A204.1 (cell line): ENCODE data around the gene C5orf47.

Source experiments
- FAIRE-seq: peaks from 2 replicates; lab custom pipeline; 2012; peaks lifted over from hg19 to GRCh38; lab: Jason Lieb, UNC

Gene C5orf47

DNA sequence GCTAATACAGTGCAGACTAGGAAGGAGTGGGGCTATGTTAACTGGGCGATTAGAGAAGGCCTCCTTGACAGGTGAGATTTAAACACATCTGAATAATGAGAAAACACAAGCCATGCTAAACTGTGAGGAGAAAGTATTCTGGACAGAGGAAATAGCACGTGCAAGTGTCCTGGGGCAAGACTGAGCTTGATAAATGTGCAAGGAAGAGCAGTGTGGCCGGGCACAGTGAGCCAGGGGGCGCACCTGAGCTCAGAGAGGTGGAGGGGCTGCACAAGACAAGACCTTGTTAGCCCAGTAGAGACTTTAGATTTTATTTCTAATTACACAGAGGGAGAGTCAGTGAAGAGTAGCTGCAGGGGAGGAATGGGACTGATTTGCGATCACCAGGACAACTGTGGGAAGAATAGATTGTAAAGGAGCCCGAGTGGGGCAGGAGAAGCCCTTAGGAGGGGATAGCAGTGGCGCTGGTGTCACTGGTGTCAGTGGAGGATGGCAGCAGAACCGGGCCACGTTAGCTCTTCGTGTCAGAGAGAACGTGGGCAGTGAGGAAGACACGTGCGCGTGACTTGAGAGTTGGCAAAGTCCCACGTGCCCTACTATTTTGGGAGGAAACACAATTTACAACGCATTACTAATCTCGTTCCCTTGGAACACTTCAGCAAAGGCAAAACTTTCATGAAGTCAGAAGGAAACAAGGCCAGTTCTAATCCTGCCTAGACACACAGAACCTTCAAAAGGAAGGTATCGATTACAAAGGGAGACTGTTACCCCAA lies 17.9 kb upstream of the C5orf47 start:
- FAIRE-seq = no peak

DNA sequence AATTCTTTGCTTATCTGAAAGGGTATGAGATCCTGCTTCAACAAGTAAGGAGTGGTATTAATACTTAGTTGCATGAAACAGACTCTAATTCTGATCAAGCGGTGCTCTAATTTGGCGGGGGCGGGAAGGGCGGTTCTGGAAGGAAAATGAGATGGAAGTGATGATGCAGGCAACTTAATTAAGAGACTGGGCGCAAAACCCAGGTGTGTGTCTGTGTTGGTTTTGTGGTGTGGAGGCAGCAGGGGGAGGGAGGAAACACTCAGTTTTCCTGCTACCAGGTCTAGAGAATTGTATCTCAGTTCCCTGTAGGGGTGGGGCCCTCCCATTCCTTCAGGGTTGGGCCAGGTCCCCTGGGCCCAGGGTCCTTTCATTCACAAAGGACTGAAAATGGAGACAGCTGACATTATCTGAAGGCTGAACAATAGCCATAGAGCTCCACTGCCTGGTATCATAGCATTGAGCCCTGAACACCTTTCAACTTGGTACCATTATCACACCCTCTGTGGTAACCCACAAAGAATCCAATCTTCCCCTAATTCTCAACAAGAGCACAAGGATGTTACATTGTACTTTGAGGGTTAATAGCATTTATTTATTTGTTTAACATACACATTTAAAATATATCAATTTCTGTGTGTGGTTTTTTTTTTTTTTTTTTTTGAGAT lies 17.2 kb upstream of the C5orf47 start:
- no peak for FAIRE-seq

DNA sequence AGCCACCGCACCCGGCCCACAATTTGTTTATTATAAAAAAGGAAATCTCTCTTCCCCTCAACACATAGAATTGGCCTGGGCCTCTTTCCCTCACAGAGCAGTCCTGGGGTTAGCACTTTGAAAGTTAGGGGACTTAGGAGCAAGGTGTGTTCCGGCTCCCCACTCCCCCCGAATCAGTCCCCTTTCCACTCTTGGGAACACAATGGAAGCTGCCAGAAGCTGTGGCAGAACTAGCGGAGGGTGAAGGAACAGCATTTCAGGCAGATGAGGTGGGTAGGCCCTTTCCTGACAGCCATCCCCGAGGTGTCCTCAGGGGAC lies 16.4 kb upstream of the C5orf47 start:
- FAIRE-seq = no peak

DNA sequence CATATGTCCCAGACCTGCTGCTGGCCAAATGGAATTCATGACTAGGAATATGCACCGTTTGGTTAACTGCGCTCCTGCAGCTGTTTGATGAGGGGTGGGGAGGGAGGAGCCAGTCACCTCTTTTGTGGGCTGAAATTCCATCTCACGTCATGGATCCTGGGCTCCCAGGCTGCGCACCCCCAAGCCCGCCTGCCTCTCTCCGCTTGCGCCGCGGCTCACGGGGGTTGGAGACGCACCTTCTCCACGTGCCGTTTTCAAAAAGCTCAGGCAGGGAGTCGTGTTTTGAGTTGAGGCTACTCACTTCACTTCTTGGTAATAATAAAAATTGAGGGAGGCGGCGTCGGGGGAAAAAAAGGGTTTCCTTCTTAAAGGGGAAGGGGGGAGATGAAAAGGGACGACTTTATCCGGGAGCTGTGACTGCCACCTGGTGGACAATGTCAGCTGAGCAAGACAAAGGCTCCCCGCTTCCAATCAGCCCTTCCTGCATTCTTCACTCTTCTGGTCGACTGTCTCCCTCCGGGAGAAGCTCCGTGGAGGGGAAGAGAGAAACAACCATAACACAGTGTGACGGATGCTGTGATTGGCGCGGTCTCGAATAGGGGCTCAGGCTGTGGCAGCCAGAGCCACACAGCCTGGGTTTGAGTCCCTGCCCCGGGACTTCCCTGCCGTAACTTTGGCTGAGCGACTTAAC lies 15.9 kb upstream of the C5orf47 start:
- FAIRE-seq = no peak

DNA sequence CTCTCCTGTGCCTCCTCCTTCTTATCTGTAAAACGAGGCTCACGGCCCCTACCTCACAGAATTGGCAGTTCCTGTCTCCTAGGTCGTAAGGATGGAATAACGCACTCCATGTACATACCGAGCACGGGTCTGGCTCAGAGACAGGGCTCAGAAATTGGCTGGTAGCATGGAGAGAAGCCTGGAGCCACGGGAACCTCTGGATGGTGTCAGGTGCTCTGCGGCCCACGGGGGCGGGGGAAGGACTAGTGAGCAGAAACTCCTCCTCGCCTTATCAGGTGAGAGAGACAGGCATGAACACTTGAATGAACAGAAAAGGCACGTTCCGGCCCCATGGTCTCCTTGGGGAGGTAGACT lies 15.4 kb upstream of the C5orf47 start:
- no peak for FAIRE-seq

DNA sequence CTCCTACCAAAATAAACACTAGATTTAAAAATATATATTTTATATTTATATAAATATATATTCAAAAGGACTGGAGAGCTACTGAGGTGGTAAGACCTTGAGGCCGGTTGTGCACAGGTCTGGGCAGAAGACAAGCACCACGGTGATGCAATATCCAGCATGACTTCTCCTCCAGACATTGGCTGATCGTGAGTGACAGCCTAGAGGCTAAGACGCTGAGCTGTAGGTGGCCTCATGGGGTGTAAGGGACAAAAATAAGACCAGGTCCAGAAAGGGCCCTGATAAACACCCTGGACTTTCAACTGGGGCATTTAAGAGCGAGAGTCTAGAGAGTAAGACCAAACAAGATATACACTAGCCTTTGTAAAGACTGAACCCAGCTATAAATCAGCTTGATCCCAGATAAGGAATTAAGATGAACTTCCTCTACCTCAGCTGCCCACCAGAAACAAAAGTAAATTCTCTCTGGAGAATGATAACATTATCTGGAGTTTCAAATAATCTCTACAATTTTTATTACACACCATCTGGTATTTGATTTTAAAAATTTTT lies 14.2 kb upstream of the C5orf47 start:
- FAIRE-seq = no peak

DNA sequence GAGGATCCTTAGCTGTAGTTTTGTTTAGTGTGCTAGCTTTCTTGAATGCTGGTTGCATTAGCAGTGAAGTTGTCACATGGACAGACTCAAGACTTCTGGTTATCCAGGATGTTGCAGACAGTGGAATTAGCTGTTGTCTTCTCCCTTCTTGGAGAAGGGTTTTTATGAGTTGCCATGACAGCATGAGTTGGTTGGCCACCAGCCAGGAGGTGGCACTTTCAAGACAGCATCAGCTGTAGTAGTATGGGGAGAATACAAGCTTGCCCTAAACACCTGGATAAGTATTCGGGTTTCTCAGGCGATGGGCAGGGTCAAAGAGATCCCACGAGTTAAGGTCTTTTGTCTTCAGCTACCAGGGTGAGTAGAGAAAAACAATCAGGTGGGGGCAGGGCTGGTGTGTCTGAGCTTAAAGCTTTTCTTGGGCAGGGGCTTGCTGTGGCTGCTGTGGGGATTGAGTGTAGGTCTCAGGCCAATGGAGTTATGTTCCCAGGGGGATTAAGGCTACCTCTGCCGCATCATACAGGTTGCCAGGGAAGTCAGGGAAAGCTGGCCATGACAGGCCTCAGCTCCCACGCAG lies 7.7 kb upstream of the C5orf47 start:
- no peak for FAIRE-seq

DNA sequence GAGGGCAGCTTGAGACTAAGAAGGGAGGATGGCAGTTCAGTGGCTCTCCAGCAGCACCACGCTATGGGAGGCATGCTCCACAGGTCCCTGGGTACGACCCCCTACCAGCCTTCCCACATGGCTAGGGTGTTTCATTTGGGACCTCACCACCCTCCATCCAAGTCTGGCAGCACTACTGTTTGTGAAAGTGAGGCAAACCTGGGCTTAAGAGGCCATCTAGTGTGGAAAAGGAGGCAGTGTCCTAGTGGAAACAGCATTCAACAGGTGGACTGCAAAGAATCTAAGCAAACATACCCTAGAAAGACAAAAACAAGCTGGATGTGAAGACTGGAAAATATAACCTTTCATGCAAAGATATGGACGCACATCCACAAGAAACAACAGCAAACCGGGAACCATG lies 4.8 kb upstream of the C5orf47 start:
- FAIRE-seq = no peak

DNA sequence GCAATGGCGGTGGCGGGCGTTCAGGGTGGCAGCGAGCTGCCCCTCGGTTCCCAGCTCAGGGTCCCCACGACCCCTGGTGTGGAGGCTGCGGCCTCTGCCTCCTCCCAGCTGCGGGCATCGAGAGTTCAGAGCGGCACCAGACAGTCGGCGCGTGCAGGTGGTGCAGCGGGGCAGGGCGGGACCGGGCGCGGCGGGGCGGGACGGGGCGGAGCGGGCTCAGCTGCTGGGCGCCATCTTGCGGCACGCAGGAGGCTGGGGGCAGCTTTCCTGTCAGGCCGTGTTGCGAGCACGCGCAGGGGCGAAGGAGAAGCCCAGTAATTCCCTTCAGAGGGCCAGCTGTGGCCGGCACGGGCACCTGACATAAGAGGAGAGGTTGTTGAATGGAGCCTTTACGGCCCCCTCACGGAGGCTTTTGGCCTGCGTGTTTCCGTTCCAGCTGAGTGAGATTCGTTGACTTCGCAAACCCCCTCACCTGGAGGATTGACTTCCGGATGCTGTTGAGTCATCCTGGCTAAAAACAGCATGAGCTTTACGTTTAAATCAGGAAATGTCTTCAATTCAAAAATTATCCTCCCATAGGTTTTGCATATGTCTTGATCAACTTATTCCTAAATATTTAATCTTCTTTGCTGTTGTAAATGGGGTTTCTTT lies 587 bp downstream of the C5orf47 start:
- FAIRE-seq = no peak

DNA sequence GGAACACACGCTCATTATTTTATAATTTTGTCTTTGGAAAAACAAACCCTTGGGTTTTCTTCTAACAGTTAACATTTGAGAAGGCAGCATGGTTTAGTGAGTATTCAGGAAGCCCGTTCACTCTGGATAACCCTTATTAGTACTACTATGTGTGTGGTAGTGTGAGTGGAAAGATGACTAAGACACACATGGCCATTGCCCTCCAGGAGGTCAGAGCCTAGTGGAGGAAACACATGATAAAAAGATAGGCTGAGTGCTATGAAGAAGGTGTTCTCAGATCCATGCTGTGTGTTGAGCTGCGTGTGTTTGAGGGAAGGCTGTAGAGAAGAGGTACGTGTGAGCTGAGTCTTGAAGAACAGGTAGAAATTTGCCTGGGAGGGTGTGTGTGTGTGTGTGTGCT lies 8.4 kb downstream of the C5orf47 start:
- no peak for FAIRE-seq

DNA sequence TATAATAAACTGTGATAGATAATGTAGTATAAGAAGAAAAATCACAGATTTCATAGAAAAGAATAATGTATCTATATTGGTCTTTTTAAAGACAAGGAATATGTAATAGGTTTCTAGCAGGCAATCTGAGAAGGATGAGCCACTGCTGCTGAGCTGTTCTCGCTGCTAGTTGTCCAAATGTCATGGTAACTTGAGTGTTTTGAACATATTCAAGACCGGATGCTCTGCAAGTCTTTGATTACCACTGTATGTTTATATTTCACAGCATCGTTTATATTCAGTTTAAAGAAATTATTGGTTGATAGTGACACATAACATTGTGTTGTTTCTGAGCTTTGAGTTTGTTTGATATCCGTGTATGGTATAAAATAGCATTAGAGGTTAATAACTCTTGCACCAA lies 9.6 kb downstream of the C5orf47 start:
- FAIRE-seq = no peak

DNA sequence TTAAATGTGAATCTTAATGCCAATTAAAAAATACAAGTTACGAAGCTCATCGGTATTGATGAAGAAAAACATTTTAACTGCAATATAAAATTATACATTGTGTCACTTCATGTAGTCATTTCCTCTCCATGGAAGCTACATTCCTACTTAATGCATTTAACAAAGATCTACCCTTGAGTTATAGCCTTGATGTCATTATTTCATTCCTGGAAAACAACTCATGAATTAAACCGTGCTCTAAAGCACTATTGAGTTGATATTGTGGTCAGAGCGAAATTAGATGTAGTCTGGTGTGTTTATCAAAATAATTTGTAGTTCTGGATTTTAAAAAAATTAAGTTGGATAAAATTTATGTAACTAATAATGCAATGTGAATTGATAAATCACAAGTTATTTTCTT lies 11.1 kb downstream of the C5orf47 start:
- FAIRE-seq = no peak

DNA sequence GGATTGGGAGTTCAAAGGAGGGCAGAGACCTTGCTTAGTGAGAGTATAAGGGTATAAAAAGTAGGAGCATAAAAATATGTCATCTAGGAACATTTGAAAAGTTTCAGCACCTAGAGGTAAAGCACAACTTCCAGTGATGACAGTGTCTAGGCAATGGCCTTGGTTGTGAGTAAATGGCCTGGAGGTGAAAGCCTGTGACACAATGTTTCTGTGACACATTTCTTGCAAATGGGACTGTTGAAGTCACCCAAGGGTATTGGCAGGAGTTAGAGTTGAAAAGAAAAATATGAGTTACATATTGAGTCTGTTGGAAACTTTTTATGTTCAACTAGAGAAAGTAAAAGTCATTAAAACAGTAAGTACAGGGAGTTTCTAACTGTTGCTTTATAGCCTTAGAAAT lies 14.8 kb downstream of the C5orf47 start:
- FAIRE-seq = no peak

DNA sequence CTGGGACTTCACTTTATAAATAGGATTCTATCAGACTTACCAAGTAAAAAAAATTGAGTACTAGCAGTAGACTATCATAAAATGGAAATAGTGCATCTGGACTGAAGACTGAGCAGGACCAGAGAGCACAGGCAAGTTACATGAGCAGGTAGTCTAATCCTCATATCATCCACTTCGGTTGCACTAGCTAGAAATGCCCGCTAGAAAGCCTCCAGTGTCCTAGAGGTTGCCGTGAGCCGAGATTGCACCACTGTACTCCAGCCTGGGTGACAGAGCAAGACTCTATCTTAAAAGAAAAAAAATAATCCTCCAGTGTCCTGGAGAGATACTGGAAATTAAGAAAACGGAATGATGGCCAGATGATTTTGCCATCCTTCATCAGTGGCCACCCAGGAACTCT lies 20.0 kb downstream of the C5orf47 start:
- no peak for FAIRE-seq

DNA sequence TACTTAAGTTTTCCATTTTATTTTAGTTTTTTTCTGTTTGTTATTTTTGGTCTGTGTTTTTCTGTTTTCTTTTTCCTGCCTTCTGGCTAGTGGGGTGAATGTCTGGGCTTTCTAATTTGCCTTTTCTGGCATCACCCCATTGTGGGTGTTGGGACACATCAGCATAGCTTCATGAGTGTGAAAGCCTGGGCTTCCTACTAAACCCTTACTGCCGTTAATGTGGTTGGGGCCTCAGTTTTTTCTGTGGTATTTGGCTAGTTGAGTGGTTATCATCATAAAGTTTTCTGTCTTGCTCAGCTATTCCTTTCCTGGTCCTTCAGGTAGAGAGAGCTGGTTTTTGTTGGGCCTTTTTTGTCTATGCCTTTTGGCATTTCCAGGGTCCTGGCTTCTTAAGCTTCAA lies 21.4 kb downstream of the C5orf47 start:
- FAIRE-seq = no peak

DNA sequence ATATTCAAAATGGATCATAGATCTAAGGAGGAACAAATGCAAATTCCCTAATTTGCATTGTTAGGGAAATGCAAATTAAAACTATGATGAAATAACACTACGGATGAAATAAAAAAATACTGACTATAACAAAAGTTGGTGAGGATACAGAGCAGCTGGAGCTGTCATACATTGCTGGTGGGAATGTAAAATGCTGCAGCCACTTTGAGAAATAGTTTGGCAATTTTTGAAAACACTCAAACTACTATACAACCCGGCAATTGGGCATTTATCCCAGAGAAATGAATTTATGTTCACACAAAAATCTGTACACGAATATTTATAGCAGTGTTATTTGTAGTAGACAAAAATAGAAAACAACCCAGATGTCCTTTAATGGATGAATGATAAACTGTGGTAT lies 22.5 kb downstream of the C5orf47 start:
- no peak for FAIRE-seq

DNA sequence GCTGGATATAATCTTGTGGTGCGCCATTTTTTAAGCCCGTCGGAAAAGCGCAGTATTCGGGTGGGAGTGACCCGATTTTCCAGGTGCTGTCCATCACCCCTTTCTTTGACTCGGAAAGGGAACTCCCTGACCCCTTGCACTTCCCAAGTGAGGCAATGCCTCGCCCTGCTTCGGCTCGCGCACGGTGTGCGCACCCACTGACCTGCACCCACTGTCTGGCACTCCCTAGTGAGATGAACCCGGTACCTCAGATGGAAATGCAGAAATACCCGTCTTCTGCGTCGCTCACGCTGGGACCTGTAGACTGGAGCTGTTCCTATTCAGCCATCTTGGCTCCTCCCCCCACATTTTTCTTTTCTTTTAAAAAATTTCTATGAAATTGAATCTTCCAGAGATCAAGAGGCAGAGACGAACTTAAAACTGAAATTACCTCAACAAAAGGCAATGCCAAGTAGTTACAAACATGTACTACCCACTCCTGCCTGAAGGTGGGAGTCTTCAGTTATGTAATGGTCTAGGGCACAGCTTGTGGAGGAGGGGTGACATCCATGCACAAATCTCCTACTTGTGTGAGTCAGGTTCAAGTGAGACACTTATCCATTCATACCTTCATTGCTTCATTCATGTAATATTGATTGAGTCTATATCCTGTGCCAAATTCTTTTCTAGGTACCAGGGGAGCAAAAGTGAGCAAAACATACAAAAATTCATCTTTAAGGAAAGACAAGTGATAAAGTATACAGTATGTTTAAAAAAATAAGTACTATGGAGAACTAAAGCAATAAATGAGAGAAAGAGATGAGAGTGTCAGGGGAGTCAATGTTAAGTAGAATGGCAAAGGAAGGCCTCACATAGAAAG lies 31.3 kb downstream of the C5orf47 start:
- FAIRE-seq = peak; percentile 93

DNA sequence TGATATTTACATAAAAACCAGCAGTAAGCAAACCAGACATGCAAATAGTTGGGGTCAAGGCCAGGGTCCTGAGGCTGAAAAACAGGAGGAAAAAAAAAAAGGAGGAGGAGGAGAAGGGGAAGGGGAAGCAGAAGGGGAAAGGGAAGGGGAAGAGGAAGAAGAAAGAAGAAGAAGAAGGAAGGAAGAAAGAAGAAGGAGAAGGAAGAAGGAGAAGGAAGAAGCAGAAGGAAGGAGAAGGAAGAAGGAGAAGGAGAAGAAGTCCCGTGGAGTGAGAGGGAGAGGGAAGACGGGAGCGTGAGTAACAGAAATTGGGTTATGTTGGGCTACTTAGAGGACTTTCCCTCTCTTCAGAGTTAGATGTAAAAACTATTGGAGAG lies 31.9 kb downstream of the C5orf47 start:
- FAIRE-seq = no peak

DNA sequence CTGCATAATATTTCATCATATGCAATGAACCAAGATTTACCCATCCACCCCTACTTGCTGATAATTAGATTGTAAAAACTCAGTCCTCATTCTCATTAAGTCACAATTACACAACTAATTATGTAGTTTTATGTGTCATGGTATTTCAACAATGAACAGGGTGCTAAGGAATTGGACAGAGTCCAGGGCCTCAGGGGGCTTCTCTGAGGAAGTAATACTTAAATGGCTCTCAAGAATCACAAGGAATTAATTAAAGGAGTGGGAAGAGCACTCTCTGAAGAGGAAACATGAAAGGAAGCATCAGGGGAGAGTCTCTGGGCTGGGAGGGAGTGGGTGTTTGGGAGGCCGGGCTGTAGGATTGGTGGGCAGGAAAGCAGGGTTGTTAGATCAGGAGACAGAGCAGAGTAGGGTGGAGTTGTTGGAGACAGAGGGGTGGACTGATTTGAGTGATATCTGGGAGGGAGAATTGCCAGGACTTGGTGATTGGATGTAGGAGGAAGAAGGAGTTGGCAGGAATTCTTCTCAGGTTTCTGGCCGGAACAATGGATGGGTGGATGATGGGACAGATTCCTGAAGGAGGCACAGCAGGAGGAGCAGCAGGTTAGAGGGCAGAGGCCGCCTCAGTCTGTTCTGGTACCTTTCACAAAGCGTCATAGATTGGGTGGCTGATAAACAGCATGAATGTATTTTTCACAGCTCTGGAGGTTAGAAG lies 33.6 kb downstream of the C5orf47 start:
- no peak for FAIRE-seq

DNA sequence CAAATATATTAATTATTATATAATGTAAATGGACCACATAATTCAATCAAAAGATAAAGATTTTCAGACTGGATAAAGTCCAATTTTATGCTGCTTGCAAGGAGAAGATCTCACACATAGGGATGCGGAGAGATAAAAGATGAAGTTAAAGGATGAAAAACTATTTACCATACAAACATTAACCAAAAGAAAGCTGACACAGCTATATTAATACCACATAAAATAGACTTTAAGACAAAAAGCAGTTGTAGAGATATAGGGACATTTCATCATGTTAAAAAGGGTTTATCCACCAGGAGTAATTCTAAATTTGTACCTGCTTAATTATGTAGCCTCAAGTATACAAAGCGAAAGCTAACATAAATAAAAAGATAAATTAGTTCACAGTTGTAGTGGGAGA lies 41.3 kb downstream of the C5orf47 start:
- no peak for FAIRE-seq
